Osteocyte (in vitro differentiated cells): ENCODE data around the gene CARD14. TPM values are rescaled to one million over a fixed set of nuclear protein-coding genes. Genes with fewer than 3 reads are reported as not detected.
"Not testable (repeated sequence)": the region's sequence is repeated elsewhere in the genome, so short reads cannot be mapped to it uniquely, and the experiment has no call there.

Source experiments
- DNase-seq: peaks from one replicate; pipeline ENCODE4 v3.0.0; 2021; ENCODE audit warnings: mixed read lengths; ENCODE audit not compliant: unreplicated experiment; ENCODE audit errors: extremely low spot score
- H3K27ac Mint-ChIP-seq: one replicate; pipeline ENCODE4 v1.8.0; 2021; ENCODE audit warnings: mild to moderate bottlenecking, mixed read lengths; ENCODE audit not compliant: unreplicated experiment
- H3K27me3 Mint-ChIP-seq: one replicate; pipeline ENCODE4 v1.8.0; 2021; ENCODE audit warnings: mixed read lengths; ENCODE audit not compliant: unreplicated experiment
- H3K36me3 Mint-ChIP-seq: one replicate; pipeline ENCODE4 v1.8.0; 2021; ENCODE audit warnings: mixed read lengths; ENCODE audit not compliant: unreplicated experiment
- H3K4me1 Mint-ChIP-seq: one replicate; pipeline ENCODE4 v1.8.0; 2021; ENCODE audit warnings: mixed read lengths; ENCODE audit not compliant: unreplicated experiment
- H3K4me3 Mint-ChIP-seq: one replicate; pipeline ENCODE4 v1.8.0; 2021; ENCODE audit warnings: mild to moderate bottlenecking, moderate library complexity, mixed read lengths; ENCODE audit not compliant: unreplicated experiment
- H3K9me3 Mint-ChIP-seq: one replicate; pipeline ENCODE4 v1.8.0; 2021; ENCODE audit warnings: mixed read lengths; ENCODE audit not compliant: unreplicated experiment
- CTCF ChIP-seq: fragments of 200-600 bp; sonication (generic); IDR thresholded peaks from 2 replicates; pipeline ENCODE4 v1.5.0; 2021; ENCODE audit warnings: antibody characterized with exemption, mild to moderate bottlenecking, moderate library complexity
- total RNA-seq: library from RNA; stranded (reverse); gene quantifications from 2 replicates; pipeline ENCODE4 v1.2.1, GENCODE V29; 2021

Gene CARD14
- total RNA-seq, 1 donor from 2014 or later = 0.16 TPM

- no peaks in the 10 kb centered on the region for H3K4me1 Mint-ChIP-seq
- H3K36me3 Mint-ChIP-seq = peaks cover 35% of the 10 kb centered on the region
- no peak for DNase-seq
- no peak for TF ChIP-seq CTCF
- no peak overlapping the region for H3K4me3 Mint-ChIP-seq
- H3K27ac Mint-ChIP-seq = no peak overlapping the region
- H3K9me3 Mint-ChIP-seq = no peaks in the 10 kb centered on the region
- no peaks in the 10 kb centered on the region for H3K27me3 Mint-ChIP-seq
These were observed 72.7 kb downstream of the CARD14 start for GRCh38 chr17:80242505-80242904.

GRCh38 chr17:80243526-80244433, 74.0 kb downstream of the CARD14 start:
- no peaks in the 10 kb centered on the region for H3K9me3 Mint-ChIP-seq
- no peaks in the 10 kb centered on the region for H3K27me3 Mint-ChIP-seq
- H3K4me3 Mint-ChIP-seq = no peak overlapping the region
- no peak overlapping the region for H3K27ac Mint-ChIP-seq
- TF ChIP-seq CTCF = no peak
- peaks cover 27% of the 10 kb centered on the region for H3K36me3 Mint-ChIP-seq
- H3K4me1 Mint-ChIP-seq = no peaks in the 10 kb centered on the region
- DNase-seq = no peak

GRCh38 chr17:80244448-80244847, 74.6 kb downstream of the CARD14 start:
- not testable (repeated sequence) for DNase-seq, H3K4me1 Mint-ChIP-seq, H3K27me3 Mint-ChIP-seq, H3K9me3 Mint-ChIP-seq, H3K4me3 Mint-ChIP-seq, H3K27ac Mint-ChIP-seq
- peaks cover 28% of the 10 kb centered on the region for H3K36me3 Mint-ChIP-seq

- Mint-ChIP-seq H3K4me1 (no peaks in the 10 kb centered on the region), H3K9me3 (no peaks in the 10 kb centered on the region), H3K27me3 (no peaks in the 10 kb centered on the region), H3K4me3 (no peak overlapping the region), H3K36me3 (peaks cover 24% of the 10 kb centered on the region), H3K27ac (no peak overlapping the region)
- TF ChIP-seq CTCF = no peak
- no peak for DNase-seq
These were observed 75.2 kb downstream of the CARD14 start for GRCh38 chr17:80244871-80245509.

- no peaks in the 10 kb centered on the region for H3K9me3 Mint-ChIP-seq
- H3K36me3 Mint-ChIP-seq = peaks cover 24% of the 10 kb centered on the region
- no peaks in the 10 kb centered on the region for H3K27me3 Mint-ChIP-seq
- H3K27ac Mint-ChIP-seq = no peak overlapping the region
- no peak for DNase-seq
- H3K4me3 Mint-ChIP-seq = no peak overlapping the region
- TF ChIP-seq CTCF = no peak
- H3K4me1 Mint-ChIP-seq = no peaks in the 10 kb centered on the region
These were observed 75.9 kb downstream of the CARD14 start for GRCh38 chr17:80245566-80246265.
